Psoas muscle (tissue), 8 donors: Measurements from ENCODE around the gene RHOG. TPM values are rescaled to one million over a fixed set of nuclear protein-coding genes. Genes with fewer than 3 reads are reported as not detected.

Experiments used
- ATAC-seq, 4 donors: fragments of 200-7000 bp; cut with Tn5 transposase; one replicate each; pipeline ENCODE4 v1.9.1; 2020; ENCODE audit warnings: moderate library complexity in 3 of 4, mild to moderate bottlenecking in 2 of 4
- DNase-seq, 2 donors: peaks; one replicate each; pipeline ENCODE4 v3.0.0-alpha.2; 2020
- H3K27ac ChIP-seq: fragments of 200-600 bp; one replicate; pipeline ENCODE4 v1.8.0; 2022
- H3K27me3 ChIP-seq, 3 donors: fragments of 200-600 bp in 1 of 3; one replicate each; pipeline versions ENCODE4 v1.6.1 to v1.8.0; 2013 to 2022; ENCODE audit warnings: low read length in 2 of 3, mild to moderate bottlenecking in 2 of 3, moderate library complexity in 1 of 3; ENCODE audit not compliant: insufficient read depth in 3 of 3
- H3K36me3 ChIP-seq, 2 donors: fragments of 200-600 bp in 1 of 2; one replicate each; pipeline versions ENCODE4 v1.6.1 to v1.8.0; 2013 to 2022; ENCODE audit warnings: low read depth in 1 of 2, mild to moderate bottlenecking in 1 of 2, moderate library complexity in 1 of 2; ENCODE audit not compliant: insufficient read depth in 1 of 2
- H3K4me1 ChIP-seq: fragments of 200-600 bp; one replicate; pipeline ENCODE4 v1.8.0; 2022
- H3K4me3 ChIP-seq: fragments of 200-600 bp; one replicate; pipeline ENCODE4 v1.8.0; 2022; ENCODE audit warnings: mild to moderate bottlenecking
- H3K9me3 ChIP-seq: fragments of 200-600 bp; one replicate; pipeline ENCODE4 v1.8.0; 2022
- whole genome bisulfite sequencing, 3 donors: extraction: QIAGEN DNeasy Blood & Tissue Kit; methylation state at CpG; one replicate each; pipeline versions ENCODE4 v1.1.6 to v1.1.7; 2013; 5-methylcytosine and 5-hydroxymethylcytosine counted together
- intact Hi-C, 2 donors: fragments of 100-400 bp; cut with DNase I; formaldehyde crosslinking; loops; one replicate each; pipeline versions ENCODE4 v1.11.0 to v1.14.2; 2022
- polyA plus RNA-seq, 3 donors: library from polyadenylated mRNA; stranded (reverse); fragments of 200-250 nt; gene quantifications; one replicate each; pipeline ENCODE4 v1.2.3, GENCODE V29; 2013
- total RNA-seq, 4 donors: library from RNA; stranded (reverse); fragmentation: NEBNext Ultra II Directional in 2 of 4; extraction: Animal tissue kit (Norgen Biotek cat#: 25700) in 2 of 4; gene quantifications; one replicate each; pipeline versions ENCODE4 v1.2.1 to v1.2.4, GENCODE V29; 2021 to 2023
- TF ChIP-seq, protein P1 (sequence below): fragments of 200-600 bp; IDR thresholded peaks from one replicate; pipeline ENCODE4 v1.8.0; 2022; ENCODE audit warnings: antibody characterized with exemption
- donor health status: healthy with polysubstance abuse.
- donor health status: DM: no; HTN: no; CAD: no; lungs with moderate emphysema.
- donor health status: Bipolar disorder and iron deficiency.
- donor health status: healthy.
- donor health status: DM: yes; HTN: yes; CAD: no.
- donor health status: DM: no; HTN: no; CAD: no.
- donor health status: DM: no; HTN: no; CAD: no.
- donor health status: DM: yes; HTN: yes; CAD: no.

The RHOG gene
- total and polyA plus RNA-seq, 7 donors: 22.4 to 80.1 (median 40.9) TPM

DNA sequence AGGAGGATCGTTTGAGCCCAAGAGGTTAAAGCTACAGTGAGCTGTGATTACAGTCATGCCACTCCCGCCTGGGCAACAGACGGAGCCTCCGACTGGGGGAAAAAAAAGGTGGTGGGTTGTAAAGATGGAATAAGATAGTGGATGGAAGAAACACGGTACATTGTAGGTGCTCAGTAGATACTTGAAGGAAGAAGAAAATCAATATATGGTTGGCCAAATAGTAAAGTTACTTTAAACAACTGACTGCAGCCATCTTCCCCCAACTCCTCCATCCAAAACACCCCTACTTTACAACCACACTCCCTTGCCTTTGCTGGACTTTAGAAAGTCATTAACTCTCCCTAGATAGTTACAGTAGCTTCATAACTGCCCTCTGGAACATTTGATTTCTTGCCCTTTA is 40.9 kb downstream of the RHOG start:
- intact Hi-C loops: loop anchor here in 1 of 2 donors (2.0 kb wide), 1 partner anchor 41 kb away; the partner anchor contains the start of gene RHOG
- peaks cover 3% of the 10 kb centered on the region for H3K4me1 ChIP-seq

DNA sequence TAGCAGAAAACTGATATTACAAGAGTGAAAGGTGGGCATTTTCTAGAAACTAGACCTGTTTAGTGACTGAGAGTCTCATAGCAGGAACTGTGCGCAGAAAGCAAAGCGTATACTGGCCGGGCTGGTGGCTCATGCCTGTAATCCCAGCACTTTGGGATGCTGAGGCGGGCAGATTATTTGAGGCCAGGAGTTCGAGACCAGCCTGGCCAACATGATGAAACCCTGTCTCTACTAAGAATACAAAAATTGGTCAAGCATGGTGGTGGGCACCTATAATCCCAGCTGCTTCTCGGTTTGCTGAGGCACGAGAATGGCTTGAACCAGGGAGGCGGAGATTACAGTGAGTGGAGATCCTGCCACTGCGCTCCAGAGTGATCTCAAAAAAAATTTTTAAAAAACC is 41.6 kb downstream of the RHOG start:
- 89 to 95% (median 94%) methylated on average over 9 of the region's 9 CpGs for WGBS, 3 donors
- H3K4me3 ChIP-seq: no peak overlapping the region
- H3K27me3 ChIP-seq: no peaks in the 10 kb centered on the region
- intact Hi-C loops: loop anchor here in 1 of 2 donors (2.0 kb wide), 1 partner anchor 42 kb away; the partner anchor contains the start of gene RHOG
- no peak for ATAC-seq
- peaks cover 3% of the 10 kb centered on the region for H3K4me1 ChIP-seq
- TF ChIP-seq, protein P1, sequence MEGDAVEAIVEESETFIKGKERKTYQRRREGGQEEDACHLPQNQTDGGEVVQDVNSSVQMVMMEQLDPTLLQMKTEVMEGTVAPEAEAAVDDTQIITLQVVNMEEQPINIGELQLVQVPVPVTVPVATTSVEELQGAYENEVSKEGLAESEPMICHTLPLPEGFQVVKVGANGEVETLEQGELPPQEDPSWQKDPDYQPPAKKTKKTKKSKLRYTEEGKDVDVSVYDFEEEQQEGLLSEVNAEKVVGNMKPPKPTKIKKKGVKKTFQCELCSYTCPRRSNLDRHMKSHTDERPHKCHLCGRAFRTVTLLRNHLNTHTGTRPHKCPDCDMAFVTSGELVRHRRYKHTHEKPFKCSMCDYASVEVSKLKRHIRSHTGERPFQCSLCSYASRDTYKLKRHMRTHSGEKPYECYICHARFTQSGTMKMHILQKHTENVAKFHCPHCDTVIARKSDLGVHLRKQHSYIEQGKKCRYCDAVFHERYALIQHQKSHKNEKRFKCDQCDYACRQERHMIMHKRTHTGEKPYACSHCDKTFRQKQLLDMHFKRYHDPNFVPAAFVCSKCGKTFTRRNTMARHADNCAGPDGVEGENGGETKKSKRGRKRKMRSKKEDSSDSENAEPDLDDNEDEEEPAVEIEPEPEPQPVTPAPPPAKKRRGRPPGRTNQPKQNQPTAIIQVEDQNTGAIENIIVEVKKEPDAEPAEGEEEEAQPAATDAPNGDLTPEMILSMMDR: no peak
- H3K36me3 ChIP-seq: peaks cover 0 to 3% of the 10 kb centered on the region in 2 donors
- no peaks in the 10 kb centered on the region for H3K9me3 ChIP-seq
- no peak for DNase-seq
- H3K27ac ChIP-seq: no peak overlapping the region

More for the DNA sequence above, 40.9 kb downstream of the RHOG start:
- Histone ChIP-seq H3K4me3 (no peak overlapping the region), H3K36me3 (no peaks in the 10 kb centered on the region), H3K27me3 (no peaks in the 10 kb centered on the region), H3K9me3 (no peaks in the 10 kb centered on the region), H3K27ac (no peak overlapping the region)
- WGBS, 3 donors: 70 to 93% (median 72%) methylated on average over 5 of the region's 5 CpGs
- no peak for ATAC-seq
- no peak for DNase-seq
- TF ChIP-seq, protein P1: no peak

DNA sequence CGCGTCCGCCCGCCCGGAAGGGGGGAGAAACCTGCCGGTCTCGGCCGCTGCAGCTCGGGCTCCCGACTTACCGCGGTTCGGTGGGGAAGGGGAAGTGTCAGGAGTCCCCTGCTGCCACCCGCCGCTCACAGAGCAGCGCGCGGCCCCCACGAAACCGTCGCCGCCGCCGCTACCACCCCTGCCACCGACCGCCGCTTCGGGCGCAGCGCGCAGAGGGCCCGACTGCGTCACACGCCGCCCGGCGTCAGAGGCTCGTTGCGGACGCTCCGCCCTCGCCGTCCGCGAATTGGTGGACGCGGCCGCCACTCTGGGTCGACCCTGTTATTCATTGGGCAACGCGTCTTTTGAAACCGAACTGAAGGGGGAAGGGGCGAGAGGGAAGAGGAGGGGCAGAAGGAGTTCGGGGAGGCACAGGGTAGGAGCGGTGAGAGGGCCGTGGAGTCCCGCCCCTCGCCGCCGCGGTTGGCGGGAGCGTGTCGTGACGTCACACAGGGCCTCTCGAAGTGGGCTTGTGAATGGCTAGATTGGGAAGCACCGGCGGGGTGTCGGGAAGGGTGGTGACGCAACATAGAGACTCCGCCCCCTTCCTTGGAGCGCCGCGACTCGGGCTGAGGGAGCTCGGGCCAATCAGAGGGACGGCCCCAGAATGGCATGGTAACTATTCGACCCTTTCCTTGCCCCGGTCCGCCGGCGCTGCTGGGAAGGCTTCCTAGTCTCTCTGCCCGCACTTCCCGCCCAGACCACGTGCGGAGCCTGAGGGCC is 43.2 kb downstream of the RHOG start, which contains the start of gene NUP98:
NUP98 (minus strand) TSS at position 226 of the 762 bp plus-strand sequence. CDS start 15,437 bp downstream, outside the sequence.
- intact Hi-C loops: loop anchor here in 1 of 2 donors (2.0 kb wide), 1 partner anchor 43 kb away; the partner anchor contains the start of gene RHOG
- WGBS, 3 donors: 0 to 1% (median 0%) methylated on average over 67 to 86 of the region's 86 CpGs
- H3K27me3 ChIP-seq: no peaks in the 10 kb centered on the region
- peak; percentile 93 to 95 (median 94) for ATAC-seq
- TF ChIP-seq, protein P1: no peak
- H3K4me1 ChIP-seq: peaks cover 3% of the 10 kb centered on the region
- peaks cover 2 to 20% of the 10 kb centered on the region in 2 donors for H3K36me3 ChIP-seq
- peak; percentile 100 for DNase-seq
- H3K9me3 ChIP-seq: no peaks in the 10 kb centered on the region
- H3K4me3 ChIP-seq: peak within 1 kb of the TSS; percentile 90
- H3K27ac ChIP-seq: peak within 1 kb of the TSS; percentile 95

DNA sequence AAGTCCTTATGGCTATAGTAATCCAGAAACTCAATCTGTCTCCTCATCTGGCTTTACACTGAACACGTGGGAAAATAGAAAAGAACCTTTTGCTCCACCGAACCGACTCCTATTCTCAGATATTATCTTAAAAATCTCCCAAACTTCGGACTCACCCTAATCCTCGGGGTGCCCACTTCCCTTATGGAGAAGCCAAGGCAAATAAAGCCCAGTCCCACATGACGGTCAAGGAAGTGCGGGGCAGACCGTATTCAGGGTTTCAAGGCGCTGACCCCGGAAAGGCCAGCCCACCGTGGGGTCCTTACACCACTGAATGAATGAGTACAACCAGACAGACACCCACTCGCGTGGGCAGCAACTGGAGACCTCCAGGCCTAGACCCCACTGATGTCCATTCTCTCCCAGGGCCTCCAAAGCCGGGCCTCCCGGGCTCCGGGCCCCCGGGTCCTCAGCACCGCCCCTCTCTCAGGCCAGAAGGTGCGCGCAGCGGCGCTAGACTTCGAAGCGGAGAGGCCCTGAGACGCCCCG is 43.9 kb downstream of the RHOG start:
- Histone ChIP-seq H3K9me3 (no peaks in the 10 kb centered on the region), H3K4me3 (peak overlapping the region; percentile 90), H3K4me1 (peaks cover 3% of the 10 kb centered on the region), H3K27me3 (no peaks in the 10 kb centered on the region), H3K36me3 (peaks cover 2 to 26% of the 10 kb centered on the region in 2 donors), H3K27ac (peak overlapping the region; percentile 95)
- ATAC-seq (peak; percentile 46 to 63 (median 51)), DNase-seq (no peak)
- WGBS, 3 donors: 0 to 1% (median 1%) methylated on average over 22 to 26 of the region's 26 CpGs
- intact Hi-C loops: no loop called here
- TF ChIP-seq, protein P1: no peak
